CD4-positive, alpha-beta T cell (primary cell): ENCODE results near the gene AHRR. TPM values are rescaled to one million over a fixed set of nuclear protein-coding genes. Genes with fewer than 3 reads are reported as not detected.

Source experiments
- ATAC-seq: fragments of 200-7000 bp; cut with Tn5 transposase; one replicate; pipeline ENCODE4 v1.10.0; 2022; ENCODE audit warnings: mild to moderate bottlenecking; ENCODE audit not compliant: poor library complexity
- CTCF ChIA-PET: fragments of 350-600 bp; sonication (Branson Sonifier 250); formaldehyde crosslinking; loops from one replicate; lab custom pipeline; 2021; ENCODE audit warnings: antibody characterized with exemption, inconsistent platforms; lab: Charles Lee
- POLR2A ChIA-PET: fragments of 350-600 bp; sonication (Branson Sonifier 250); formaldehyde crosslinking; loops from one replicate; lab custom pipeline; 2021; ENCODE audit warnings: antibody characterized with exemption, inconsistent platforms; lab: Charles Lee
- DNase-seq, 14 experiments: peaks; one replicate each; pipeline ENCODE4 v3.0.0-alpha.2; 2013 to 2020; ENCODE audit warnings: mixed read lengths in 2 of 14
- H3K27ac ChIP-seq, 2 donors: one replicate each; pipeline versions ENCODE4 v1.5.1 to v1.7.0; 2013; ENCODE audit warnings: low read length in 2 of 2, low read depth in 1 of 2, mild to moderate bottlenecking in 1 of 2
- H3K27me3 ChIP-seq, 2 experiments: 1 replicate in 1 of 2; 2 replicates in 1 of 2; pipeline versions ENCODE4 v1.6.1 to v1.7.0; 2013; ENCODE audit warnings: low read length in 2 of 2, control low read depth in 1 of 2, mild to moderate bottlenecking in 1 of 2, moderate library complexity in 1 of 2; ENCODE audit not compliant: insufficient read depth in 2 of 2, control insufficient read depth in 1 of 2
- H3K36me3 ChIP-seq: one replicate; pipeline ENCODE4 v1.6.1; 2013; ENCODE audit warnings: low read length, control low read depth; ENCODE audit not compliant: insufficient read depth
- H3K4me1 ChIP-seq: one replicate; pipeline ENCODE4 v1.6.1; 2013; ENCODE audit warnings: low read length, control low read depth; ENCODE audit not compliant: insufficient read depth
- H3K4me3 ChIP-seq: one replicate; pipeline ENCODE4 v1.5.1; 2013; ENCODE audit warnings: mild to moderate bottlenecking, low read length, moderate library complexity
- H3K9me3 ChIP-seq, 2 experiments: 1 replicate in 1 of 2; 2 replicates in 1 of 2; pipeline versions ENCODE4 v1.6.1 to v1.7.0; 2013; ENCODE audit warnings: low read length in 2 of 2, mild to moderate bottlenecking in 2 of 2, control low read depth in 1 of 2, moderate library complexity in 1 of 2; ENCODE audit not compliant: control insufficient read depth in 1 of 2, insufficient read depth in 1 of 2
- H3K27ac Mint-ChIP-seq: one replicate; pipeline ENCODE4 v1.8.0; 2020; ENCODE audit warnings: mixed read lengths
- H3K27me3 Mint-ChIP-seq: one replicate; pipeline ENCODE4 v1.8.0; 2021; ENCODE audit warnings: mixed read lengths
- H3K36me3 Mint-ChIP-seq: one replicate; pipeline ENCODE4 v1.8.0; 2021; ENCODE audit warnings: low read depth, mixed read lengths
- H3K4me1 Mint-ChIP-seq: one replicate; pipeline ENCODE4 v1.8.0; 2021; ENCODE audit warnings: low read depth, mixed read lengths
- H3K4me3 Mint-ChIP-seq: one replicate; pipeline ENCODE4 v1.8.0; 2020; ENCODE audit warnings: mild to moderate bottlenecking, mixed read lengths
- H3K9me3 Mint-ChIP-seq: one replicate; pipeline ENCODE4 v1.8.0; 2020; ENCODE audit warnings: mixed read lengths
- CTCF ChIP-seq: fragments of 200-600 bp; IDR thresholded peaks from one replicate; pipeline ENCODE4 v1.8.0; 2022; ENCODE audit warnings: antibody characterized with exemption, mild to moderate bottlenecking
- intact Hi-C, 2 experiments: fragments of 100-400 bp; cut with DNase I in 1 of 2; cut with micrococcal nuclease in 1 of 2; formaldehyde crosslinking; loops; one replicate each; pipeline versions ENCODE4 v1.15.1 to v1.9.0; 2023 to 2025; cut with DNase I, micrococcal nuclease
- total RNA-seq, 174 experiments: library from RNA in 2 of 174; stranded (reverse) in 2 of 174; gene quantifications; one replicate each; pipeline ENCODE4 v1.2.3 and lab custom pipeline; 2021 to 2026

The AHRR gene
- total RNA-seq, 2 experiments from 2014 or later, result 0.45 to 0.63 TPM

- Histone ChIP-seq H3K36me3 (no peaks in the 10 kb centered on the region), H3K27ac (no peak overlapping the region), H3K9me3 (no peaks in the 10 kb centered on the region), H3K27me3 (peaks cover 0 to 4% of the 10 kb centered on the region in 2 experiments), H3K4me1 (no peaks in the 10 kb centered on the region), H3K4me3 (no peak overlapping the region)
- intact Hi-C loops, result loop anchor here in 1 of 2 experiments (2.0 kb wide), 1 partner anchor 242 kb away; no protein-coding TSS in a partner anchor
- H3K4me1 Mint-ChIP-seq, result no peaks in the 10 kb centered on the region
- no peaks in the 10 kb centered on the region for H3K9me3 Mint-ChIP-seq
- H3K27me3 Mint-ChIP-seq, result peaks cover 5% of the 10 kb centered on the region
- H3K36me3 Mint-ChIP-seq, result no peaks in the 10 kb centered on the region
- ChIA-PET POLR2A (no interaction called here), CTCF (no interaction called here)
- no peak overlapping the region for H3K27ac Mint-ChIP-seq
- no peak for TF ChIP-seq CTCF
- ATAC-seq (no peak), DNase-seq (no peak)
- H3K4me3 Mint-ChIP-seq, result no peak overlapping the region
Measured at GRCh38 chr5:430214-430925, 108.9 kb downstream of the AHRR start.

GRCh38 chr5:431001-431710 lies 109.6 kb downstream of the AHRR start:
- TF ChIP-seq CTCF, result peak; percentile 55
- peaks cover 0 to 4% of the 10 kb centered on the region in 2 experiments for H3K27me3 ChIP-seq
- no peak overlapping the region for H3K27ac Mint-ChIP-seq
- no peak overlapping the region for H3K4me3 Mint-ChIP-seq
- intact Hi-C loops, result loop anchor here in 1 of 2 experiments (2.0 kb wide), 1 partner anchor 242 kb away; no protein-coding TSS in a partner anchor
- CTCF ChIA-PET, result interaction anchor here (0.5 kb wide), 1 partner anchor 10 kb away, joined by 7 read pairs; no protein-coding TSS in a partner anchor
- H3K36me3 ChIP-seq, result no peaks in the 10 kb centered on the region
- no peaks in the 10 kb centered on the region for H3K4me1 ChIP-seq
- H3K27me3 Mint-ChIP-seq, result peaks cover 6% of the 10 kb centered on the region
- POLR2A ChIA-PET, result no interaction called here
- no peak overlapping the region for H3K4me3 ChIP-seq
- H3K27ac ChIP-seq, result no peak overlapping the region
- H3K9me3 ChIP-seq, result no peaks in the 10 kb centered on the region
- H3K9me3 Mint-ChIP-seq, result no peaks in the 10 kb centered on the region
- DNase-seq (peak in 8 of 14 experiments; percentile 11 to 62 (median 34)), ATAC-seq (peak; percentile 71)
- no peaks in the 10 kb centered on the region for H3K36me3 Mint-ChIP-seq
- H3K4me1 Mint-ChIP-seq, result no peaks in the 10 kb centered on the region

- H3K4me3 Mint-ChIP-seq, result no peak overlapping the region
- H3K27ac Mint-ChIP-seq, result no peak overlapping the region
- Histone ChIP-seq H3K27me3 (peaks cover 0 to 4% of the 10 kb centered on the region in 2 experiments), H3K4me3 (no peak overlapping the region), H3K27ac (no peak overlapping the region), H3K4me1 (no peaks in the 10 kb centered on the region), H3K36me3 (no peaks in the 10 kb centered on the region), H3K9me3 (no peaks in the 10 kb centered on the region)
- ATAC-seq (no peak), DNase-seq (no peak)
- no peaks in the 10 kb centered on the region for H3K36me3 Mint-ChIP-seq
- no peak for TF ChIP-seq CTCF
- CTCF ChIA-PET, result interaction anchor here (0.5 kb wide), 1 partner anchor 10 kb away, joined by 7 read pairs; no protein-coding TSS in a partner anchor
- H3K27me3 Mint-ChIP-seq, result peaks cover 8% of the 10 kb centered on the region
- no peaks in the 10 kb centered on the region for H3K9me3 Mint-ChIP-seq
- H3K4me1 Mint-ChIP-seq, result no peaks in the 10 kb centered on the region
- intact Hi-C loops, result loop anchor here in 1 of 2 experiments (2.0 kb wide), 1 partner anchor 243 kb away; no protein-coding TSS in a partner anchor
- POLR2A ChIA-PET, result no interaction called here
Measured at GRCh38 chr5:431711-432050, 110.2 kb downstream of the AHRR start.
